ENCODE data around the gene DNAJC3. TPM values are rescaled to one million over a fixed set of nuclear protein-coding genes. Genes with fewer than 3 reads are reported as not detected.

Gene DNAJC3
- total RNA-seq (2014; rRNA removed; shearing (Covaris generic)), result 21.6 and 24.4 TPM in 2 replicates

GRCh38 chr13:95676762-95677563, at the start of gene DNAJC3:
TSS of gene DNAJC3 (plus strand) at chr13:95677139. CDS start at chr13:95677256, 117 bp downstream.

GRCh38 chr13:95644601-95645052, 32.3 kb upstream of the DNAJC3 start, which contains the start of gene DZIP1:
TSS of gene DZIP1 (minus strand) at chr13:95644706. CDS start at chr13:95642029, 2,677 bp downstream.

Small RNA genes within 50 kb of the gene (small RNA-seq; reads per million reads assigned to genes)
- gene HMGN1P24, result not detected

Other genes with a start within 250 kb of the DNAJC3 start
- gene CLDN10, start 124.4 kb upstream of the DNAJC3 start, total RNA-seq (2014; rRNA removed; shearing (Covaris generic)), result not detected in 2 replicates
- 63.3 and 63.9 TPM in 2 replicates for gene DZIP1, start 32.4 kb upstream of the DNAJC3 start, total RNA-seq (2014; rRNA removed; shearing (Covaris generic))

Measured in A375 (cell line).